ENCODE results near the gene PSD4.

DNA sequence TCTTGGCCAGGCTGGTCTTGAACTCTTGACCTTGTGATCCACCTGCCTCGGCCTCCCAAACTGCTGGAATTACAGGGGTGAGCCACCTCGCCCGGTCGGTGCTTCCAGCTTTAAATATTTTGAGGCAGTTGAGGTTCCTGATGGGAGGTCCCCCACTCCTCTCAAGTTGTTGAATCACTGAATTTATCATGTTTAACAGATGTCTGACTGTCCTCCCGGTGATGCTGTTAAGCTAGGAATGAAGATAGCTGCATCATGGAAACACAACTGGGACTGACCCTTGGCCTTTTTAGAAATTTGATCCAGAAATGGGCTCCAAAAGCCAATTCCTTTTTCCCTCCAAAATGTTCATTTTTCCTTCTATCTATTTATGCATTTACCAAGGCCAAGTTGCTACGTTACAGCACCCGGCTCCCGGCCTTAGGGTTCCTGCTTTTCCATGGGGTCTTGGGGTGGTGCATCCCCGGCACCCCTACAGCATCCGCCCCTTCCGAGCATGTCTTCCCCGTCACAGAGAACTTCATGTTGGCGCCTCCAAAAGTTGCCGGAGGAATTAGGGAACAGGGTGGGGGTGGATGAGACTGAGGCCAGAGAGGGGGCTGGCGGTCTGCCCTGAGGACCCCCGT is 61.1 kb downstream of the PSD4 start:
- TF ChIP-seq POLR2A (IDR thresholded peaks at IDR 0.05; ENCODE audit: low read depth, low read length) (no peak), POLR2AphosphoS5 (IDR thresholded peaks at IDR 0.05; ENCODE audit: low read depth, low read length) (no peak), TAF1 (IDR thresholded peaks at IDR 0.05; ENCODE audit: borderline replicate concordance, low read depth, low read length) (no peak)
